Uterus (tissue), 2 donors: ENCODE measurements around the gene MIA3.

ENCODE experiments used
- CTCF ChIP-seq, 4 experiments: fragments of 200-600 bp in 2 of 4; fragments of 450-650 bp in 2 of 4; sonication (generic) in 2 of 4; IDR thresholded peaks; one replicate each; pipeline ENCODE4 v1.5.1; 2016 to 2019; ENCODE audit warnings: antibody characterized with exemption in 4 of 4, mild to moderate bottlenecking in 2 of 4, moderate library complexity in 1 of 4
- POLR2A ChIP-seq, 2 donors: fragments of 450-650 bp; IDR thresholded peaks; one replicate each; pipeline ENCODE4 v1.6.1; 2016; ENCODE audit warnings: antibody characterized with exemption in 2 of 2, mild to moderate bottlenecking in 1 of 2, moderate library complexity in 1 of 2

GRCh38 chr1:222589462-222590302 lies 28.2 kb upstream of the MIA3 start, which contains the start of gene TAF1A:
- TF ChIP-seq CTCF (IDR thresholded peaks at IDR 0.05), result no peak
- peak in 1 of 2 donors; percentile 5 for TF ChIP-seq POLR2A (IDR thresholded peaks at IDR 0.05)
